GM23248 (cell line): ENCODE results near the gene LDOC1.

Source experiments
- EZH2 ChIP-seq: fragments of 200-600 bp; sonication (generic); IDR thresholded peaks from 2 replicates; pipeline ENCODE4 v1.6.1; 2018; ENCODE audit warnings: antibody characterized with exemption, mild to moderate bottlenecking; ENCODE audit not compliant: insufficient read depth, poor library complexity, severe bottlenecking
- EZH2phosphoT487 ChIP-seq: fragments of 200-600 bp; sonication (generic); IDR thresholded peaks from 2 replicates; pipeline ENCODE4 v1.6.1; 2018; ENCODE audit warnings: antibody characterized with exemption, moderate library complexity, mild to moderate bottlenecking, low read depth; ENCODE audit not compliant: insufficient read depth

GRCh38 chrX:141185366-141185765 is 8.4 kb upstream of the LDOC1 start:
- no peak for TF ChIP-seq EZH2phosphoT487
- no peak for TF ChIP-seq EZH2
